NCI-H2107 (cell line): ENCODE data around the gene RPL3.
"Not testable (repeated sequence)": the region's sequence is repeated elsewhere in the genome, so short reads cannot be mapped to it uniquely, and the experiment has no call there.

Source experiments
- DNase-seq: peaks from one replicate; lab custom pipeline; 2025; lab: John Stamatoyannopoulos, UW

The RPL3 gene

DNA sequence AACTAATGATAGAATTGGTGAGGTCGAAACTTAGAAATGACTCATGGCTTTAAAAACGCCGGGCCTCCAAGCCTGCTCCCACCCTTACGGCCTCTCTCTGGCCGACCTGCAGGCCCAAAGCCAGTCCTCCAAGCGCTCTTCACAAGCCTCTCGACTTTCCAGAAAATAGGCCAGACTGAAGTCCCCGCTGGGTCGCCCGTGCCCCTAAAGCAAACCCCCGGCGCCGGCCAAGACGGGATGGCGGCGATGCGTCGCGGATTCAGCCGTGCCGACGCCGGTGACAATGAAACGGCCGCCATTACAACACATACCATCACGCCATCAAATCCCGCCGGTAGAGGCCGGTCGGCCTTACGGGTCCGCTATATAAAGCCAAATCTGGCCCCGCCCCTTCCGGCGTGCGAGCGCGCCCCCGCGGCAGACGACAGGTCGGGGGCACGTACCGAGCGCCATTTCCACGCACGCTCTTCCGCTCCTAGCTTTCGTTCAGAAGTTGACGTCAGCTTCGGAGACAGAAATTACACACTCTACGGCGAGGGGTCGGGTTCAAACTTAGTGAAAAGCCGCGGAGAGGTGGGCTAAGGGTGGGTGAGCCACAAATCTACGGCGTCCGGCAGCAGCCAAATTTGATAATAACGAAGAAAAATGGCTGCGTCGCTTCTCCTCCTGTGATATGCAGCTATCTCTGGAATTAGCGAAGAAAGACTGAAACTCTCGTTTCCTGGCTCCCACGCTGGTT lies at the start of gene RPL3:
TSS of gene RPL3 (minus strand) at position 340 of the 739 bp plus-strand sequence. CDS start at position 314, 26 bp downstream.
- DNase-seq: peak; percentile 87

DNA sequence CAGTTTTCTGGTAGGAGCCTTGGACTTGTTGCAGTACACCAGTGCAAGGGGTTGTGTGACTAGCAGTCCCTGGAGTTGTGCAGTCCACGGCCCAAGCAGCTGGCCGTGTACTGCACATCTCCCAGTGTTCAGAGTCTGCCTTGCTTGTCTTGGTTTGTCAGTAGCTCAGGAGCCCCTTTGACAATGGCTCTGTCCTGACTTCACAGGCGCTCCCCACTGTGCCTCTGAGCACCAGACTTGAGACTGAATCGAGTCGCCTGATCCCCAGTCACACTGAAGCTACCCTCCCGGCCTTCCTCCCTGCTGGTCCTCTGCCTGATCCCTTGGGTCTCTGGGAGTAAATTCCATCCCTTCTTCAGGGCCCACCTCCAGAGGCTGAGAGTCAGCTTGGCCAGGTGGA lies 49.8 kb upstream of the RPL3 start:
- DNase-seq: no peak

DNA sequence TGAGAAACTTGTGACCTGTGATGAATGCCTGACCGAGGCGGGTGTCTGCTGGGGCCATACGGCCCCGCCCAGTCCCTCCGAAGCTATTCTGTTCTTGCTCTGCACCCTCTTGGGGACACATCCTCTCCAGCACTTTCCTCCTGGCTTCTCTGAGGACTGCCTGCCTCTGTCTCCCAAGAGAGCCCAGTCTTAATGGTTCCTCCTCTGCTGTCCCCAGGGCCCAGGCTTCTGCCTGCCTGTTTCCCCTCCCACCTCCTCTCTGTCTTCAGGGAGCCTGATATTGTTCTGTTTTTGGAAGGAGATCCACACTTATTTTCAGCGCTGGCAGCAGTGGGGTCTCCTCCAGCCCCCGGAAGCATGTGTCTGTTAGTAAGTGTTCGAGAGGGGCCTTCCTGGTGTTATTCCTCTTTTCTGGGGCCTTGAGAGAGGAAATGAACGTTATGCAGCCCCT lies 49.1 kb upstream of the RPL3 start:
- no peak for DNase-seq

DNA sequence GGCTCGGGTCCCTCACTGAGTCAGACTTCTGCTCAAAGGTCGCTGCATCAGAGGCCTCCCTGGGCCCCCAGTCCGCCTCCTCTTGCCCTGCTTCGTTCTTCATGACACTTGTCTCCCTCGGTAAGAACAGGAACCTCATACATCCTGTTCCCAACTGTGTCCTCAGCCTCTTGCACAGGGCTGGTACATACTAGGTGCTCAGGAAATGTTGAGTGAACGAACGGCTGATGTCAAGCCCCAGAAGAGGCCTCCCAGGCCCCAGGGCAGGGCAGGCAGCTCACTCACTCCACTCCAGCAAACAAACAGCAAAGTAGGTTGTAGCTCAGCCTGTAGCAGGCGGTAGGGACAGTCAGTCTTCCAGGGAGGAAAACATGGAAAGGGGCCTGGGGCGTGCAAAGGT lies 47.6 kb upstream of the RPL3 start:
- DNase-seq: no peak

DNA sequence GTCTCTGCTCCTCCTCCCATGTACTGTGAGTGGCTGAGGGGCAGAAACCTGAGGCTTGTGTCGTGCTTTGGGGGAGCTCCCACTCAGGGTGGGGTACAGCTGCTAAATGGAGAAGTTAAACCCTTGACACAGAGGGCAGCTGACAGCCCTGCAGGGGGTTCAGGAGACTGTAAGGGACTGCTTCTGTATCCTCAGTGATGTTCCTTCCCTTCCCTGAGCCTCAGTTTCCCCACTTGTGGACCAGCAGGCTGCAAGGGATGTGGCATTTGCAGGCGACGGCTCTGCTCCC lies 46.0 kb upstream of the RPL3 start:
- DNase-seq: no peak

DNA sequence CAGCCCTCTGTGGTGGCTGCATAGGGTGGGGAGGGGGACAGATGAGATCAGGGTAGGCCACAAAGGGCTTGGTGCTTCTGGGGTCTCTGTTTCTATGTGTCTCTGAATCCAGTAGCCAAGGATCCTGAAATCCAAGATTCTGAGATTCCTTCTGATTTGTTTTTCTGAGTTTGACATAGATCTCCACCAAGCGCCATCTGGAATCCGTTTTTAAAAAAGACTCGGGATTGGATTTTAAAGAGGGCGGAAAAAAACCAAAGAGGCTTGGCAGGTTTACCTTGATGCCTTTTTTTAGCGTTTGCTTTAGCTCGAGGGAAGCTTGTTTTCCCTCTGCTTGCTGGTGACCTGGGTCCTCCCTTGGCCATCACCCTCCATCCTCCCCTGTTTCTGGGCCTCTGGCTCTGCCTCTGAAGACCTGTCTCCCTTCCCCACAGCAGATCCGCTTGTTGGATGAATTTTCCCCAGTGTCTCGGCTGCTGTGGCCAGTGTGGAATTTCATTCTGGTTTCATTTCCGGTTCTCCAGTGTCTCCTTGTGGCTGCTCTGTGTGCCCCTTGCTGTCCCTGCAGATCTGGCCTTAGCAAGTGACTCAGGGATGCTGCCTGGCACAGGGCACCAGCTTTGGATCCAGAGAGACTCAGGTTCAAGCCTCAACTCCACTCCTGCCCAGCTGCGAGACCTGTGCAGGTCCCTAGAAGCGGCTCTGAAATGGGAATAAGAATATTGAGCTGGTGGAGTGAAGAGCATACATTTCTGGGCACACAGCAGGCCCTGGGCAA lies 45.5 kb upstream of the RPL3 start:
- no peak for DNase-seq

DNA sequence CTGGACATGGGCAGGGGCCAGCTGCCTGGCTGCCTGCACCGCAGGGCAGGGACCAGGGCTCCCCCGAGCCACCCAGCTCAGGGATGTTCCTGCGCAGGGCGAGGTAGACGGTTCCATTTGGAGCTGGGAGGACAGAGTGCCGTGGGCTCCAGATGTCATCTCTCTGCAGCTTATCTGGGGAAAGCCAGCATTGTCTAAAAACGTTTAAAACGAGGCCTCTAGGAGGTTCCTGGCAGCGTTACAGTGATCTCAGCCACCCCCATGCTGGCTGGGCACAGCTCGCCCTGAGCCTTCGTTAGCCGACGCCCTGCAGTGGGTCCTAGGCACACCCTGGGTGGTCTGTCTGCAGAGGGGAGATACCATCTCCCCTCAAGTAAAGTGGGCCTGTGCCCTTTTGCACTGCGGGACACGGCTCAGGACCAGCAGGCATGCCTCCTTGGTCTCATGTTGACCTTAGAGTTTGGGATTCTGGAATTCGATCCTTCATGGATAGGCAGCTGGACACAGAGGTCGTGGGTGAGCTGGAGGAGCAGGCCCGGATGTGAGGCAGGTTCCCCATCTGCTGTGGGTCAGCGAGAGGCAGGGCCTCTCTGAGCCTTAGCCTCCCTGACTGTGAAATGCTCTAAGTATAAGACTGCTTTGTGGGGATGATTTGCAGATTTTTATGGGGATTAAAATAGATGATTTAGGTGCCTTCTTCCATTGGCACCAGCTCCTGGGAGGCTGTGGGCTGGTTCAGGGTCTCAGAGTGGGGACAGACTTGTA lies 44.5 kb upstream of the RPL3 start:
- DNase-seq: no peak

DNA sequence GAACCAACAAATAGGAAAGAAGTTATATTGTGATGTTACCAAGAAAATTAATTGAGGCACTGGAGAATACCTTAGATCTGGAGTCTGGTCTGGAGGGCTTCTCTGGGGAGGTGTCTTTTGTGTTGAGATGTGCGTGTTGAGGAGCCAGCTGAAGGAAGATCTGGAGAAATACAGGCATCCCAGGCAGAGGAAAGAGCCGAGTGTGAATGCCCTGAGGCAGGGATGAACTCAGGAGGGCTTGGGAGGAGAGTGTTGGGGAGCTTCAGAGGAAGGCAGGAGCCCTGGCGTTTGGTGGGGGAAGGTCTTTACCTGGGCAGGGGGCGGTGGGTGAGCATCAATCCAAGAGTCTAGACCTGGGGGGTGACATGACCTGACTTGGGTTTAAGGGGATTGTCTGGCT lies 43.5 kb upstream of the RPL3 start:
- no peak for DNase-seq

DNA sequence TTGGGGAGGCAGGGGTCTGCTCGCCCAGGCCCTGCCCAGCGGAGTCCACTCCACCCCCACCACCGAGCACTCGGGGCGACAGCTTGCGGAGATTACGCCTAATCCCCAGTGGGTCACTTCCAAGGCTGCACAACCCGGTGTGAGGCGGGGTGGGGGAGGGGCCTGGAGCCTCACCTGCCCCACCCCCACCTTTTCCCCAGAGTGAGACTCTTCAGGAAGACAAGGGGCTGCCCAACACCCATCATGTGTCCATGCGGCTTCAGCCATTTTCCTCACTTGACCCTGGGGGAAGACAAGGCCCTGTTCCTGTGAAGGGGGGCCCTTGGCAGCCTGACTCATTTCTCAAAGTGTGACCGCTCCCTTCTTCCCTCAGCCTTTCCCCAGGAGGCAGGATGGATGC lies 42.8 kb upstream of the RPL3 start:
- no peak for DNase-seq

DNA sequence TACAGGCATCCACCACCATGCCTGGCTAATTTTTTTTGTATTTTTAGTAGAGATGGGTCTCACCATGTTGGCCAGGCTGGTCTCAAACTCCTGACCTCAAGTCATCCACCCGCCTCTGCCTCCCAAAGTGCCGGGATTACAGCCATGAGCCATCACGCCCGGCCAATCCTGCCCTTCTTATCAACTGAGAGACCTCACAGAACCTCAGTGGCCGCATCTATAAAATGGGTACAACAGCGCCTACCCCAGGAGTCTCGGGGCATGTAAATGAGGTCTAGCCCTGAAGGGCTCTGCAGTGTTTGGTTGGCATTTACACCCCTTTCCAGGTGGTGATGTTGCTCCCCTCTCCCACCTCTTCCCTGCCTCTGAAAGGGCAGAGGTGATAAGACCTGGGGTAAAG lies 42.1 kb upstream of the RPL3 start:
- DNase-seq: no peak

DNA sequence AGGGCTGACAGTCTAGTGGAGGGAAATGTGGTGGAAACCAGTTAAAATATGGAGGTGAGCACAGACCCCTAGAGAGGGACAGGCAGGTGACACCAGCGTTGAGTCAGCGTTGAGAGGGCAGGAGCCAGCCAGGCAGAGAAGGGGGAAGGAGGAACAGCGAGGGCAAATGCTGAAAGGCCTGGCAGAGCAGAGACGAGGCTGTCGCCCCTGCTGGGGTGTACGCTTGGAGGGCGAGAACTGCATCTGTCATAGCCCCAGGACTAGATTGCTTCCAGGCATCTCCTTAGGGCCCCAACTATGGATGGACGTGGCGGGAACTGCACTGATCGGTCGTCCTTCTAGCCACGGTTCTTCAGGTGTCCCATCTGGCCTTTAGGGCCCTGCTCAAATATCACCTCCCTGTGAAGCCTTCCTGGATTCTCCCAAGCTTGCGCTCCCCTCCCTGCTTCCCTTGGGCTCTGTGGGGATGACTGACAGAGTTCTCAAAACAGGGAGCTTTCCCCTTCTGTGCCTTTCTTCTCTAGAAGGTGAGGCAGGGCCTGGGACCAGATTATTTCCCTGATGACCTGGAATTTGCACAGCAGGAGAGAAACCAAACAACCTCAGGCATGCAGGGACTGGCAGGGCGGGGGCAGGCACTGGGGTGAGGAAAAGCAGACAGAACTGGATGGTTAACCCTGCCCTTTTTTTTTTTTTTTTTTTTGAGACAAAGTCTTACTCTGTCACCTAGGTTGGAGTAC lies 41.4 kb upstream of the RPL3 start:
- DNase-seq: no peak

GRCh38 chr22:39360242-39360641 lies 40.8 kb upstream of the RPL3 start:
- DNase-seq: no peak

DNA sequence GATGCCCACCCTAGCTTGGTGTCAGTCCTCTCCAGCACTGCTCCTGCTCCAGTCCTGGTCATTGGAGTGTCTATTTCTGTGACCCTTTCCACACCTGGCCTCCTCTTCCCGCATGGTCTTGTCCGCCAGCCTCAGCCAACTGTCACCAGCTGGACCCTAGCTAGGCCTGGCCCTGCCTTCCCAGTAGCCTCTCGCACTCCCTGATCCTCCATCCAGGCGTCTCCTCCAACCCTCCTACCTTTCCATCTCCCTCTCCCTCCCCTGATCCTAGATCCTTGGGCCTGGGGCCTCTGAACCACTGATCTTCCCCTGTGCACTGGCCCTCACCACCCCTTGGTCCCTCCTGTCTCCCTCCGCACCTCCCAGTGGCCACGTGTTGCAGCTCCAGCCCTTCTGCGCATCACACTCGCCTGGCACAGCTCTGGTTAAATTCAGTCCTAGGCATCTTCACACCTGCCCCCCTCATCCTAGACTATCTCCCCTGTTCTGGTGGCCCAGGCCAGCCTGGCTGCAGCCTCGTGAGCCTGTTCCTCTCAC lies 40.3 kb upstream of the RPL3 start:
- DNase-seq: no peak

DNA sequence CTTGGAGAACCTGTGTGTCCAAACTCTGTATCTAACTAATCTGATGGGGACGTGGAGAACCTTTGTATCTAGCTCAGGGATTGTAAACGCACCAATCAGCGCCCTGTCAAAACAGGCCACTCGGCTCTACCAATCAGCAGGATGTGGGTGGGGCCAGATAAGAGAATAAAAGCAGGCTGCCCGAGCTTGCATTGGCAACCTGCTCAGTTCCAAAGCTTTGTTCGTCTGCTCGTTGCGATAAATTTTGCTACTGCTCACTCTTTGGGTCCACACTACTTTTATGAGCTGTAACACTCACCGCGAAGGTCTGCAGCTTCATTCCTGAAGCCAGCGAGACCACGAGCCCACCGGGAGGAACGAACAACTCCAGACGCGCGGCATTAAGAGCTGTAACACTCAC lies 38.8 kb upstream of the RPL3 start:
- not testable (repeated sequence) for DNase-seq

GRCh38 chr22:39357110-39358108 lies 38.0 kb upstream of the RPL3 start:
- not testable (repeated sequence) for DNase-seq

DNA sequence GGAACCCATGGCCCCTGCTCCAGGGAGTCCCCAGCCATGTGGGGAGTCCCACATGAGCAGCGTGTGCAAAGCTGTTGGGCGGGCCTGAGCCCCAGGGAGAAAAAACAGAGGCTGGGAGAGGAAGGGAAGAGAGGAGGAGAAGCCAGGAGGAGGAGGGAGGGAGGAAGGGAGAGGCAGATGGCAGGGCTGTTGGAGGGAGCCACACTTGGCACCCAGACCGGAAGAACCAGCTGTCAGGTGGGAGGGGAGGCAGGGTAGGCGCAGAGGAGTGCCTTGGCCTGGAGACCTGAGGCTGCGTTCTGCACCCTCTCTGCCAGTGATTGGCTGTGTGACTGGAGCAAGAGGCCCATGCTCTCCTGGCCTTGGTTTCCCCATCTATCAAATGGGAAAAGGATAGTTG lies 37.0 kb upstream of the RPL3 start:
- no peak for DNase-seq

GRCh38 chr22:39355805-39356204 lies 36.4 kb upstream of the RPL3 start:
- DNase-seq: not testable (repeated sequence)

- no peak for DNase-seq
Measured at GRCh38 chr22:39355080-39355479, 35.7 kb upstream of the RPL3 start.

DNA sequence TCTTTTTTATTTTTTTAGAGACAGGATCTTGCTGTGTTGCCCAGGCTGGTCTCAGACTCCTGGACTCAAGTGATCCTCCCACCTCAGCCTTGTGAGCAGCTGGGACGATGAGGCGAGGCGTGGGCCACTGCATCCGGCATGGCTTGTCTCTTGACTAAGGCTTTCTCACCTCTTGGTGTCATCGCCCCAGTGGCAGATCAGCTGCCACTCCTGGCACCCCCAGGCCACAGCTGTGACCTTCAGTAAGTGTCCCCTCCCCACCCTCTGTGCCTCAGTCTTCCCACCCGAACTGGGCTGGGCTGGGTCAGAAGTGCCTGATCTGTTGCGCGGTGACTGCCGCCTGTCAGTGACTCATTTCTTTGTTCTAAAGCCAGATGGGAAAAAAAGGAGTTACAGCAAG lies 33.9 kb upstream of the RPL3 start:
- DNase-seq: no peak

DNA sequence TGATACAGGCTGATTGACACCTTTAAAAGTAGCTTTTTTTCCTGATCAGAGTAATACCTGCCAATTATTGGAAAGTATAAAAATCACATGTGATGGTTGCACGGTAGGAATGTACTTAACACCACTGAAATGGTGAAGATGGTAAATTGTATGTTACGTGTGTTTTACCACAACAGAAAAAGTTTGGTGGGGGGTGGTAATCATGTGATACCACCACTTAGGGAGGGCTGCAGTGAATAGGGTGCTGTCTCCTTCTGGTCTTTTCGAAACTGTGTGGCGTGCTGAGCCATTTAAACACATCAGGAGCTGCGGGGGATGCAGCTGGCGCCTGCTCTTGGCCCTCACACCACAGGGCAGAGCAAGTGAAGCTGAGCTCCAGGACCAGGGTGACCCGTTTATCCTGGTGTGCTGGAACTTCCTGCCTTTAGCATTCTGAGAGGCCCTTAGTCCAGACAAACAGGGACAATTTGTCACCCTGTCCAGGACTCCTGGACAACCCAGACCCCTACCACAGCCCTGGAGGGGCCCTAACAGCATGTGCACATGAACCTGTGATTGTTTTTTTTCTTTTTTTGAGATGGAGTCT lies 33.0 kb upstream of the RPL3 start:
- DNase-seq: no peak
